ENCODE results near the gene NOSIP. TPM values are rescaled to one million over a fixed set of nuclear protein-coding genes. Genes with fewer than 3 reads are reported as not detected.

Gene NOSIP
- total RNA-seq, 1 experiment from 2014 or later, result 97.9 TPM

DNA sequence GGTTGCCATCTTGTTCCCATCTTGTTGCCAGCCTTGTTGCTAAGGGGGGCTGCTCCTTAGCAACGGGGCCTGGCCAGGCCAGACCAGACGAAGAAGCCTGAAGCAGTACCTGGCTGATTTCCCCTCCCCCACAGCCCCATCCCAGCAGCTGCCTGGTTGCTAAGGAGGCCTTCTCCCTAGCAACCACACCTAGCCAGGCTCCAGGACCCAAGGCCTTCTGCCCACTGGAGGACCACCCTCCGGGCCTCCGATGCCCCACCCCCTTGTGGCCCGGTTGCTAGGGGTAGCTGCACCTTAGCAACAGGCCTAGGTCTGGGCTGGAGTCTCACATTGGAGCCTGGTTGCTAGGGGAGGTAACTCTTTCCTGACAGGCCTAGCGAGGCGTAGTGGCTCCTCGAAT lies 4.7 kb upstream of the NOSIP start:
- CTCF ChIA-PET, result interaction anchor here (1.0 to 1.8 kb wide), 4 partner anchors 8 to 87 kb away, joined by 3 to 10 read pairs (median 4); partner anchors contain the start of gene RRAS
- no peak overlapping the region for H3K4me3 Mint-ChIP-seq
- no peak overlapping the region for H3K27ac Mint-ChIP-seq
- H3K9me3 Mint-ChIP-seq, result no peaks in the 10 kb centered on the region
- DNase-seq (ENCODE audit: low spot score) (peak; percentile 82), ATAC-seq (peak; percentile 23)
- TF ChIP-seq, protein P1, sequence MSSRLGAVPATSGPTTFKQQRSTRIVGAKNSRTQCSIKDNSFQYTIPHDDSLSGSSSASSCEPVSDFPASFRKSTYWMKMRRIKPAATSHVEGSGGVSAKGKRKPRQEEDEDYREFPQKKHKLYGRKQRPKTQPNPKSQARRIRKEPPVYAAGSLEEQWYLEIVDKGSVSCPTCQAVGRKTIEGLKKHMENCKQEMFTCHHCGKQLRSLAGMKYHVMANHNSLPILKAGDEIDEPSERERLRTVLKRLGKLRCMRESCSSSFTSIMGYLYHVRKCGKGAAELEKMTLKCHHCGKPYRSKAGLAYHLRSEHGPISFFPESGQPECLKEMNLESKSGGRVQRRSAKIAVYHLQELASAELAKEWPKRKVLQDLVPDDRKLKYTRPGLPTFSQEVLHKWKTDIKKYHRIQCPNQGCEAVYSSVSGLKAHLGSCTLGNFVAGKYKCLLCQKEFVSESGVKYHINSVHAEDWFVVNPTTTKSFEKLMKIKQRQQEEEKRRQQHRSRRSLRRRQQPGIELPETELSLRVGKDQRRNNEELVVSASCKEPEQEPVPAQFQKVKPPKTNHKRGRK (CRISPR knock-in tag; IDR thresholded peaks at IDR 0.05; ENCODE audit: borderline replicate concordance), result no peak
- TF ChIP-seq ZNF281 (CRISPR knock-in tag; IDR thresholded peaks at IDR 0.05), result peak; percentile 10; the same call in 1 of the 2 replicates
- no peaks in the 10 kb centered on the region for H3K27me3 Mint-ChIP-seq (ENCODE audit: low read depth)
- no peaks in the 10 kb centered on the region for H3K36me3 Mint-ChIP-seq
- POLR2A ChIA-PET, result interaction anchor here (1.0 to 1.3 kb wide), 2 partner anchors 8 to 57 kb away, joined by 3 read pairs; partner anchors contain the start of gene SCAF1
- peaks cover 21% of the 10 kb centered on the region for H3K4me1 Mint-ChIP-seq

GRCh38 chr19:49583239-49583638 lies 2.9 kb upstream of the NOSIP start:
- Mint-ChIP-seq H3K27ac (no peak overlapping the region), H3K4me1 (peaks cover 28% of the 10 kb centered on the region), H3K9me3 (no peaks in the 10 kb centered on the region), H3K4me3 (no peak overlapping the region), H3K36me3 (no peaks in the 10 kb centered on the region), H3K27me3 (ENCODE audit: low read depth) (no peaks in the 10 kb centered on the region)
- POLR2A ChIA-PET, result no interaction called here
- no peak for TF ChIP-seq ZNF219 (CRISPR knock-in tag; IDR thresholded peaks at IDR 0.05; ENCODE audit: borderline replicate concordance)
- TF ChIP-seq, protein P2, sequence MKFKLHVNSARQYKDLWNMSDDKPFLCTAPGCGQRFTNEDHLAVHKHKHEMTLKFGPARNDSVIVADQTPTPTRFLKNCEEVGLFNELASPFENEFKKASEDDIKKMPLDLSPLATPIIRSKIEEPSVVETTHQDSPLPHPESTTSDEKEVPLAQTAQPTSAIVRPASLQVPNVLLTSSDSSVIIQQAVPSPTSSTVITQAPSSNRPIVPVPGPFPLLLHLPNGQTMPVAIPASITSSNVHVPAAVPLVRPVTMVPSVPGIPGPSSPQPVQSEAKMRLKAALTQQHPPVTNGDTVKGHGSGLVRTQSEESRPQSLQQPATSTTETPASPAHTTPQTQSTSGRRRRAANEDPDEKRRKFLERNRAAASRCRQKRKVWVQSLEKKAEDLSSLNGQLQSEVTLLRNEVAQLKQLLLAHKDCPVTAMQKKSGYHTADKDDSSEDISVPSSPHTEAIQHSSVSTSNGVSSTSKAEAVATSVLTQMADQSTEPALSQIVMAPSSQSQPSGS (CRISPR knock-in tag; IDR thresholded peaks at IDR 0.05; ENCODE audit: borderline replicate concordance, low read depth), result no peak
- TF ChIP-seq TEAD1 (CRISPR knock-in tag; IDR thresholded peaks at IDR 0.05), result no peak
- TF ChIP-seq GRHL2 (CRISPR knock-in tag; IDR thresholded peaks at IDR 0.05; ENCODE audit: insufficient replicate concordance, severe bottlenecking), result no peak
- CTCF ChIA-PET, result interaction anchor here (1.9 kb wide), 1 partner anchor 13 kb away, joined by 6 read pairs; no protein-coding TSS in a partner anchor
- ATAC-seq (no peak), DNase-seq (ENCODE audit: low spot score) (no peak)

- Mint-ChIP-seq H3K9me3 (no peaks in the 10 kb centered on the region), H3K27ac (peak within 1 kb of the TSS; percentile 95), H3K4me3 (peak within 1 kb of the TSS; percentile 99), H3K27me3 (ENCODE audit: low read depth) (no peaks in the 10 kb centered on the region; the same call in 1 of the 2 replicates), H3K36me3 (0 out of 2 replicates have a peak, but pooled peaks cover 4% of the 10 kb centered on the region), H3K4me1 (peaks cover 28% of the 10 kb centered on the region)
- peak; percentile 61 for DNase-seq (ENCODE audit: low spot score)
- CTCF ChIA-PET, result interaction anchor here (0.8 to 2.6 kb wide), 6 partner anchors 10 to 100 kb away, joined by 3 to 53 read pairs (median 3); no protein-coding TSS in a partner anchor
- peak; percentile 43 for ATAC-seq
- POLR2A ChIA-PET, result interaction anchor here (0.7 to 1.8 kb wide), 9 partner anchors 8 to 97 kb away, joined by 3 to 8 read pairs (median 4); partner anchors contain the start of genes PRR12 and RCN3
- TF ChIP-seq ATF3 (CRISPR knock-in tag; conservative IDR thresholded peaks at IDR 0.05) (no peak), FOXP1 (CRISPR knock-in tag; IDR thresholded peaks at IDR 0.05; ENCODE audit: borderline replicate concordance) (no peak), GABPB1 (CRISPR knock-in tag; IDR thresholded peaks at IDR 0.05) (no peak), KAT7 (CRISPR knock-in tag; IDR thresholded peaks at IDR 0.05; ENCODE audit: borderline replicate concordance) (no peak), ZNF416 (CRISPR knock-in tag; IDR thresholded peaks at IDR 0.05) (no peak), ATF6 (CRISPR knock-in tag; IDR thresholded peaks at IDR 0.05) (no peak), ETV6 (CRISPR knock-in tag; IDR thresholded peaks at IDR 0.05) (no peak)
- TF ChIP-seq, protein P3, sequence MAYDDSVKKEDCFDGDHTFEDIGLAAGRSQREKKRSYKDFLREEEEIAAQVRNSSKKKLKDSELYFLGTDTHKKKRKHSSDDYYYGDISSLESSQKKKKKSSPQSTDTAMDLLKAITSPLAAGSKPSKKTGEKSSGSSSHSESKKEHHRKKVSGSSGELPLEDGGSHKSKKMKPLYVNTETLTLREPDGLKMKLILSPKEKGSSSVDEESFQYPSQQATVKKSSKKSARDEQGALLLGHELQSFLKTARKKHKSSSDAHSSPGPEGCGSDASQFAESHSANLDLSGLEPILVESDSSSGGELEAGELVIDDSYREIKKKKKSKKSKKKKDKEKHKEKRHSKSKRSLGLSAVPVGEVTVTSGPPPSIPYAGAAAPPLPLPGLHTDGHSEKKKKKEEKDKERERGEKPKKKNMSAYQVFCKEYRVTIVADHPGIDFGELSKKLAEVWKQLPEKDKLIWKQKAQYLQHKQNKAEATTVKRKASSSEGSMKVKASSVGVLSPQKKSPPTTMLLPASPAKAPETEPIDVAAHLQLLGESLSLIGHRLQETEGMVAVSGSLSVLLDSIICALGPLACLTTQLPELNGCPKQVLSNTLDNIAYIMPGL (CRISPR knock-in tag; IDR thresholded peaks at IDR 0.05), result no peak
- TF ChIP-seq, protein P4, sequence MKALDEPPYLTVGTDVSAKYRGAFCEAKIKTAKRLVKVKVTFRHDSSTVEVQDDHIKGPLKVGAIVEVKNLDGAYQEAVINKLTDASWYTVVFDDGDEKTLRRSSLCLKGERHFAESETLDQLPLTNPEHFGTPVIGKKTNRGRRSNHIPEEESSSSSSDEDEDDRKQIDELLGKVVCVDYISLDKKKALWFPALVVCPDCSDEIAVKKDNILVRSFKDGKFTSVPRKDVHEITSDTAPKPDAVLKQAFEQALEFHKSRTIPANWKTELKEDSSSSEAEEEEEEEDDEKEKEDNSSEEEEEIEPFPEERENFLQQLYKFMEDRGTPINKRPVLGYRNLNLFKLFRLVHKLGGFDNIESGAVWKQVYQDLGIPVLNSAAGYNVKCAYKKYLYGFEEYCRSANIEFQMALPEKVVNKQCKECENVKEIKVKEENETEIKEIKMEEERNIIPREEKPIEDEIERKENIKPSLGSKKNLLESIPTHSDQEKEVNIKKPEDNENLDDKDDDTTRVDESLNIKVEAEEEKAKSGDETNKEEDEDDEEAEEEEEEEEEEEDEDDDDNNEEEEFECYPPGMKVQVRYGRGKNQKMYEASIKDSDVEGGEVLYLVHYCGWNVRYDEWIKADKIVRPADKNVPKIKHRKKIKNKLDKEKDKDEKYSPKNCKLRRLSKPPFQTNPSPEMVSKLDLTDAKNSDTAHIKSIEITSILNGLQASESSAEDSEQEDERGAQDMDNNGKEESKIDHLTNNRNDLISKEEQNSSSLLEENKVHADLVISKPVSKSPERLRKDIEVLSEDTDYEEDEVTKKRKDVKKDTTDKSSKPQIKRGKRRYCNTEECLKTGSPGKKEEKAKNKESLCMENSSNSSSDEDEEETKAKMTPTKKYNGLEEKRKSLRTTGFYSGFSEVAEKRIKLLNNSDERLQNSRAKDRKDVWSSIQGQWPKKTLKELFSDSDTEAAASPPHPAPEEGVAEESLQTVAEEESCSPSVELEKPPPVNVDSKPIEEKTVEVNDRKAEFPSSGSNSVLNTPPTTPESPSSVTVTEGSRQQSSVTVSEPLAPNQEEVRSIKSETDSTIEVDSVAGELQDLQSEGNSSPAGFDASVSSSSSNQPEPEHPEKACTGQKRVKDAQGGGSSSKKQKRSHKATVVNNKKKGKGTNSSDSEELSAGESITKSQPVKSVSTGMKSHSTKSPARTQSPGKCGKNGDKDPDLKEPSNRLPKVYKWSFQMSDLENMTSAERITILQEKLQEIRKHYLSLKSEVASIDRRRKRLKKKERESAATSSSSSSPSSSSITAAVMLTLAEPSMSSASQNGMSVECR (CRISPR knock-in tag; IDR thresholded peaks at IDR 0.05; ENCODE audit: borderline replicate concordance), result no peak
These were observed 702 bp upstream of the NOSIP start, which contains the start of gene PRRG2 for GRCh38 chr19:49581007-49581508. Gene PRRG2, plus strand, starts transcription at chr19:49581316. Its CDS starts 1,904 bp downstream, at chr19:49583220.
